GM18868 (cell line): ENCODE results near the gene LRSAM1.

Source experiments
- ATAC-seq: cut with Tn5 transposase; IDR thresholded peaks from one replicate; pipeline ENCODE4 v1.9.1; 2021; ENCODE audit warnings: mild to moderate bottlenecking, moderate library complexity; ENCODE audit not compliant: unreplicated experiment

LRSAM1 gene

GRCh38 chr9:127494304-127494702 lies 43.0 kb downstream of the LRSAM1 start:
- no peak for ATAC-seq

- no peak for ATAC-seq
Measured at GRCh38 chr9:127495884-127496555, 44.7 kb downstream of the LRSAM1 start.

DNA sequence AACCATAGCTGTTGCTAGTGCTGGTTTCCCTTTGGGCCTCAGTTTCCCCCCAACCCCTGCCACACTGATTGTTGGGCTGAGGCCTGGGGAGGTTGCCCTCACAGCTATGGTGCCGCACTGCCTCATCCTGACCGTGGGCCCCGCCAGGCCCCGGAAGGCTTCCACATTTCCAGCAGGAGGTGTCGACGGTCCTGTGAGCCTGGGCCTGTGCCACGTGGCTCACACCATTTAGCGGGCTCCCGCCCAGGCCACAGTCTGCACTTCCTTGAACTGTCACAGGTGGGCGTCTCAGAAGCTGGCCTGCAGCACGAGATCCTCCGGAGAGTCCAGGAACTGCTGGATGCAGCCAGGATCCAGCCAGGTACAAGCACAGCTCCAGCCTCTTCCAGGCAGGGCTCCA lies 45.7 kb downstream of the LRSAM1 start:
- no peak for ATAC-seq

DNA sequence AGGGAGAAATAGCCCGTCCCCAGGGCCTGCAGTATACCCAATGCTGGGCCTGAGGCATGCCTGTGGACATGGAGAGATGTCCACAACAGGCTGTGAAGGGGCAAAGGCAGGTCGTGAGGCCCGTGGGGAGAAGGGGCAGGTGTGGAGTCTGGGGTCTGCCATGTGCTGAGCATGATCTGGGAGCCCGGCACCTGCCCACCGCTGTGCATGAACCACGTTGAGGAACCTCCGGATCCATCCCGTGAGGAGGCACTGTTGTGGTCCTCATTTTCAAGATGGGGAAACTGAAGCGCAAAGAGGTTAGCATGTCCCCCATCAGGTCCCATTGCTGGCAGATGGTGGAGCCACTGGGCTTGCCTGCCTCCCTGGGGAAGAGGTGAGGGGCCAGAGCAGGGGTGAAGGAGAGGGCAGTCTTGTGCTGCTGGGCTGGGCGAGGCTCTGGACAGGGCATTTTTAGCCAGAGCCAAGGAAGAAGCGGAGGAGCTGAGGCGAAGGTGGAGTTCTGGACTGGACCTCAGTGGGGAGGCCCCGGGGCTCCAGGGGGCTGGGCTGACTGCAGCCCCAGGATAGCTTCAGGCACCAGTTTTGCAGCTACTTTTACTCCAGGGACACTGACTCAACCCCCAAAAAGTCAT lies 46.5 kb downstream of the LRSAM1 start:
- no peak for ATAC-seq

GRCh38 chr9:127498298-127498697 lies 47.0 kb downstream of the LRSAM1 start:
- no peak for ATAC-seq

DNA sequence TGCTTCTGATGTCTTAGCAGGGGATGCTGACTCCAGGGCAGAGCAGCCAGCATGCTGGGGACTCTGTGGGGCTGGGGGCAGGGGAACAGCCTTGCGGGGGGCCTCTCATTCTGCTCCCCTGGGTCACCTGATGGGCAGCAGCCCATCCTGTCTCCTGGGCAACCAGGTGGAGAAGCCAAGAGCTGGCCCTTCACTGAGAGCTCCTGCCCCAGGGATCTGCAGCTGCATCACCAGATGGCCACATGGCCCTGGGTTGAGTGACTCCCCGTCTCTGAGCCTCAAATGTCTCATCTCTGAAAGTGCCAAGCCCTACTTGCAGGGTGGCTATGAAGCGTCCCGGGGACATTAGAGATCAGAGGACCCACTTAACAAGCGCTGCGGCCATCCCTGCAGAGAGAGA lies 49.1 kb downstream of the LRSAM1 start:
- no peak for ATAC-seq

DNA sequence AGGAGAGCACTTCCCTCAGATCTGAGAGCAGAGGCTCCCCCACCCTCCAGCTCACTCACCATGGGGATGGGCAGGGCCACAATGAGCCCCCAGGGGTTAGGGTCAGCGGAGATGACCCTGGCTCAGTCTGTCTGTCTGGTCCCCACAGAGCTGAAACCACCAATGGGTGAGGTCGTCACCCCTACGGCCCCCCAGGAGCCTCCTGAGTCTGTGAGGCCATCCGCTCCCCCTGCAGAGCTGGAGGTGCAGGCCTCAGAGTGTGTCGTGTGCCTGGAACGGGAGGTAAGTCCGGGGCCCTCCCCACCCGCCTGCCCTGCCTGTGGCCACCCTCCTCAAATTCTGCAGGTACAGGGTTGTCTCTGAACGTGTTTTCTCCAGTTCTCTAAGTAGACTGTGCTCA lies 49.6 kb downstream of the LRSAM1 start:
- no peak for ATAC-seq

DNA sequence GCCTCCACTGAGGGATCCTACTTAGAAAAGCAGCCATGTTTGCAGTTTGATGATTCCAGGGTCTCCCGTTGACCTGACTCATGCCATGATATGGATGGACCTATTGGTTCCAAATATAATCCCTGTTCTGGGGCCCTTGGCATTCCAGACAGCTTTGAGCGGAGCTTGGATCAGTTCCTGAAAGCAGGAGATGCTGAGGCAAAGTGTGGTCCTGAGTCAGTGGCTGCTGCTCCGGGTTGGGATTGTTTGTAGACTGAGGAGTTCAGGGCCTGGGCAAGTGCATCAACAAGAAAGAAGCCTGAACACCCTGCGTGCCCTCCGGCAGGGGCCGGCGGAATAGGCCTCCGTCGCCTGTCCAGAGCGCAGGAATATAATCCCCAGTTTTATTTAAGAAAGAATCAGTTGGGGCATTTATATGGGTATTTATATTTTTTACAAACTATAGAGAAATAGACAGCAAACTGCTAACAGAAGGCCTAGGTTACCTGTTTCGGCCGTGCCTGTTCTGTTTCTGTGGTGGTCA lies 50.6 kb downstream of the LRSAM1 start:
- no peak for ATAC-seq

DNA sequence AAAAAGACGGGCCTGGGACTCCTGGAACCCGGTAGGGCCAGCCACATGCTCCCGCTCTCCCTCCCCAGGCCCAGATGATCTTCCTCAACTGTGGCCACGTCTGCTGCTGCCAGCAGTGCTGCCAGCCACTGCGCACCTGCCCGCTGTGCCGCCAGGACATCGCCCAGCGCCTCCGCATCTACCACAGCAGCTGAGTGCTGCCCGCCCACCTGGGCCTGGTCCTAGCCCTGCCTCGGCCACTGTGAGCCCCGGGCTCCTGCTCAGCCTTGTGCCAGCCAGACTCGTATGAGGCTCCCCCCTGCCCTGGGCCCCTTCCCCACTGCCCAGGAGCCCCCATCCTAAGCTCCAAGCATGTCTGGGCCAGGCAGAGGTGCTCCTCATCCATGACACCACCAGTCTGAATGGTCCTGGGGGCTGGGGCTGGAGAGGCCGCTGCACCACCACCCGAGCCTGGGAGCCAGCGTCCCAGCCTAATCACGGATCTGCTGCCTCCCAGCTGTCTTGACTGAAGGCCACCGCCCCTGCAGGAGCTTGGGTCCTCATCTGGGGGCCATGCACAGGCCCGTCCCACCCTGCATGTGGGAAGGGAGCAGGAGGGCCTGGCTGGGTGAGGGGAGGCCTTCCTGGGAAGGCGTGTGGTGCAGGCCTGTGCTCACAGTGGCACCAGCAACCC lies 51.5 kb downstream of the LRSAM1 start:
- no peak for ATAC-seq

DNA sequence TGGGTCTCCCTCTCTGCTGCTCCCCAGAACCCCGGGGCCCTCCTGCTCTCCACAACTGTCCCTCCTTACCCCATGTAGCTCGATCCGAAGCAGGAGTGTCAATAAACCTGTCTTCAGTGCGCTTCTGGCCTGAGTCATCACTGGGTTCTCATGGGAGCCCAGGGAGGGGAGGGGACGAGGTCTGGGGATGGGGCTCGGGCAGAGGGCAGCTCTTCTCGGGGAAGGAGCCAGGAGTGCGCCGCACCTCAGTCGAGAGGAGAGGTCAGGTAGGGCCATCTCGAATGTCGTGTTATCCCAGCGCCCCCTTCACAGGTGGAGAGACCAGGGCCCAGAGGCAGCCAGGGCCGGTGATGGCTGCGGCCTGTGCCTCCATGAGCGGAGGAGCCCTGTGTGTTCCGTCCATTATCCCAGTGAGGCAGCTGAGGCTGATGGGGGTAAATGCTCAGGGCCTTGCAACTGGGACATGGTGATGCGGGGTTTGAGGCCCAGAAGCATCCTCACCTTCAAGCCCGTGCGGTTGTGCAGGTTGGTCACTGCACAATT lies 52.1 kb downstream of the LRSAM1 start:
- no peak for ATAC-seq

GRCh38 chr9:127503947-127504886 lies 52.9 kb downstream of the LRSAM1 start:
- ATAC-seq = no peak

GRCh38 chr9:127504887-127505251 lies 53.6 kb downstream of the LRSAM1 start:
- no peak for ATAC-seq

GRCh38 chr9:127505396-127506116 lies 54.2 kb downstream of the LRSAM1 start:
- no peak for ATAC-seq

DNA sequence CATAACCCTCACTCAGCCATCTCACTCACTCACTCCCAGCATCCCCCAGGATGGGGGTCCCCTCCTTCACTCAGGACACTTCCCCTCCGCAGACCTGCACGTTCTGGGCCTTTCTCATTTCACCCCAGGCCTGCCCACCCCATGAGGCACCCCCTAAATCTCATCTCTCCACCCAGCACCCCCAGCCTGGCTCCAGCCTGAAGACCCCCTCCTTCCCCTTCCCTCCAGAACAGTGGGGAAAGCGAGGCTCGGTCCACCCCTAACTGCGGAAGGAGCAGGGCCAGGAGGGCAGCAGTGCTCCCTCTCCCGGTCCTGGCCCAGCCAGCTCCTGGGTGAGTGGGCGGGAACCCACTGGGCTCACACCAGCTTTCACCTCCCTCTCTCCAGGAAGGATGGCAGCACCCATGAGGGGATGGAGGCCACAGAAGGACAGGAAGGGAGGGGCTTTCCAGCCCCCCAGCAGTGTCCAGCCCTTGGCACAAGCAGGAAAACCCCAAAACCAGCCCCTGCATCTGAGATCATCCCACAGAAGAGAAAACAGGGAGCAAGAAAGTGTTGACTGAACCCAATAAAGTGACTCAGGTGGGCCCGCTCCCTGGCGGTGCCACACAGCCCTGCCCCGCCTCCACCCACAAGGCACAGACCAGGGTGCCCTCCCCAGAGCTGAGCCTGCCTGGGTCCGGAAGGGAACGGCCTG lies 55.0 kb downstream of the LRSAM1 start:
- no peak for ATAC-seq

- ATAC-seq = no peak
Measured at GRCh38 chr9:127506814-127507750, 55.8 kb downstream of the LRSAM1 start.

- ATAC-seq = no peak
Measured at GRCh38 chr9:127507751-127508648, 56.7 kb downstream of the LRSAM1 start.

- ATAC-seq = no peak
Measured at GRCh38 chr9:127508901-127509260, 57.6 kb downstream of the LRSAM1 start.
